Measurements from ENCODE around the gene MAD1L1. TPM values are rescaled to one million over a fixed set of nuclear protein-coding genes. Genes with fewer than 3 reads are reported as not detected.

MAD1L1 gene
- total RNA-seq, 1 donor from 2014 or later = 40.9 TPM

DNA sequence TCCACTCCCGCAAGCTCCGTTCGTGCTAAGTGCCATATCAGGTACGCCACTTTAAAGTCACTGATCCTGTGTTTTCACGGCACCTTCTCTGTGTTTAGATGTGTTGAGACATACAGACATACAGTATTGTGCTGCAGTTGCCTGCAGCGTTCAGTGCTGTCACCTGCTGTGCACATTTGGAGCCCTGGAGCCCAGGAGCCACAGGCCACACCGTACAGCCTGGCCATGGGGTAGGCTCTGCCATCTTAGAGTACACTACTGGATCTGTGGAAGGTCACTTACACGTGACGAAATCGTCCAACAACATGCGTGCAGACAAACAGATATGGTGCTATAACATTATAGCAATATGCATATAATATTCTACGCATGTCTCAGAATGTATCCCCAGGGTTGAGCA, 451.4 kb downstream of the MAD1L1 start:
- DNase-seq (ENCODE audit: low read depth) = no peak

DNA sequence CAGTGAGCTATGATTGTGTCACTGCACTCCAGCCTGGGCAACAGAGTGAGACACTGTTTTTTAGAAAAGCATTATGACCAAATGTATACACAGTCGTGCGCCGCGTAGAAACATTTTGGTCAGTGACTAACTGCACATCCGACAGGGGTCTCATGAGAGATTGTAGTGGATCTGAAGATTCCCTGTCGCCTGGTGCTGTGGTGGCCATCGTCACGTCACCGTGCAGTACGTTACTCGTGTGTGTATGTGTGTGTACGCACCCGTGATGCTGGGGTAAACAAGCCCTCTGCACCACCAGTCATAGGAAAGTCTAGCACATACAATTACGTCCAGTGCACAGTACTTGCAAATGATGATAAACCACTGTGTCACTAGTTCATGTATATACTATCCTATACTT, 453.3 kb downstream of the MAD1L1 start:
- no peak for DNase-seq (ENCODE audit: low read depth)

DNA sequence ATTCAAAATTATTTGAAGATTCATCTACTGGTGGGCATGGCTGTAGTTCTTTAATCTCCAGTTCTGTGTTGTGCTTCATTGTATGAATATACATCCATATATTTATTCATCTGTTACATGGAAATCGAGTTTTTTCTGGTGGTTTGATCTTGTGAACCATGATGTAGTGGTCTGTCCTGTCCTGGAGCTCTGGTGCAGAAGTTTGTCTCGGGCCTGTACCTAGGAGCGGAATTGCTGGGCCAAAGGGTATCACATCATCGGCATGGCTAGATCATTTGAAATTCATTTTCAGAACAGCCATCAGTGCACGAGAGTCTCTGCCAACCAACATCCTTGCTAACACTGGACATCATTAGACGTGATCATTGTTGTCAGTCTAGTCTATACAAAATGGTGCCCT, 455.6 kb downstream of the MAD1L1 start:
- DNase-seq (ENCODE audit: low read depth) = no peak

DNA sequence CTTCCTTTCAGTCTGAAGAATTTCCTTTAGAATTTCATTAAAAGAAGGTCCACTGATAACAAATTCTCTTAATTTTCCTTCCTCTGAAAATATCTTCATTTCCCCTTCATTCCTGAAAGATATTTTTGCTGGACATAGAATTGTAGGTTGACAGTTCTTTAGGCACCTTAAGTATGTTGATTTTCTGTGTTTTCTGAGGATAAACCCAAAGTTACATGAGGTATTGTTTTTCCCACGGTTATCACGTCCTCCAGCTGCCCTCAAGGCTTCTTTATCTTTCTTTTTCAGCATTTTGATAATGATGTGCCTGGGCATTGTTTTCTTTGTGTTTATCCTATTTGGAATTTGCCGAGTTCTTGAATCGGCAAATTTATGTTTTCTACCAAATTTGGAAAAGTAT, 457.4 kb downstream of the MAD1L1 start:
- DNase-seq (ENCODE audit: low read depth) = no peak

- no peak for DNase-seq (ENCODE audit: low read depth)
These were observed 462.4 kb downstream of the MAD1L1 start for GRCh38 chr7:1770331-1770730.

DNA sequence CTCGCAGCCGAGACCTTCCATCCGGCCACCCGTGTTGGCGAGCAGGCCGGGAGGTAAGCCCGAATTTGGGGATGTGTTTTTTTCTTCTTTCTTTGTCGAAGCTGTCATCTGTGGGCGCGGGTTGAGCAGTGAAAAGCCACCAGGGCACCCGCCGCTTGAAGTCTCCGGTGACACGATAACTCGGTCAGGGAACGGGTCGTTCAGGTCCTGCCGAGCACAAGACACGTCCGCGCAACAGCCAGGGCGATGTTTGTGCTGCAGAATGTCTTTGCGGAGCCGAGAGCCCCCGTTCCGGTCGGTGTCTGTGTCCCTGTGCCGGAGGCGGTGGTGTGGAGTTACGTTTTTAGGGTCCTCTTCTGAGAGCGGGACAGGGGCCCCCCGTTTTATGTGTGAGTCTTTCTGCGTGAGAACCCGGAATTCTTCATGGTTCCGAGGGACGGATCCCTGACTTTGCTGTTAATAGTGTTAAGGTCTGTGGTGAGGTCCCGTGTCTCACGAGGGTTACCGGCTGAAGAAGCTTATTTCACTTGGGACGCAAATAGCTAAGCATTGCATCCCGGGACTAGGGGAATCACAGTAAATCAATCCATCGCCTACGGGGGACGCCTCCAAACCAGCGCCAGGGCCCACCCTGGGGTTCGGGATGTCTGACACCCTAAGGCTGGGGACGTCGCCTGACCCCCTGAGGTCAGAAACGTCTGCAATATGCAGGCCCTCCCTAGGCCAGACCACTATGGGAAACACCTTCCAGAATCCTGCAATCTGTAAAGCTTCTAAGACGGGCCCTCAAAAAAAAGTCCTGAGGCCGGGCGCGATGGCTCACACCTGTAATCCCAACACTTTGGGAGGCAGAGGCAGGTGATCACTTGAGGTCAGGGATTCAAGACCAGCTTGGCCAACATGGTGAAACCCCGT, 463.2 kb downstream of the MAD1L1 start:
- DNase-seq (ENCODE audit: low read depth) = no peak

- no peak for DNase-seq (ENCODE audit: low read depth)
These were observed 463.9 kb downstream of the MAD1L1 start for GRCh38 chr7:1768832-1769231.

GRCh38 chr7:1767524-1767923, 465.2 kb downstream of the MAD1L1 start:
- DNase-seq (ENCODE audit: low read depth) = no peak

Small RNA genes within 50 kb of the gene (microRNA-seq; reads per million reads assigned to microRNA genes)
- gene MIR4655 = not detected
- not detected for gene MIR6836

Other genes with a start within 250 kb of the MAD1L1 start
- 21.1 and 26.1 TPM in 2 replicates for gene MRM2, start 9.3 kb upstream of the MAD1L1 start, total RNA-seq
- gene NUDT1, start 9.3 kb upstream of the MAD1L1 start, total RNA-seq = 25.6 and 29.9 TPM in 2 replicates
- gene SNX8, start 81.5 kb upstream of the MAD1L1 start, total RNA-seq = 17.3 and 17.9 TPM in 2 replicates
- gene EIF3B, start 121.9 kb upstream of the MAD1L1 start, total RNA-seq = 226 and 236 TPM in 2 replicates
- 6.8 and 8.6 TPM in 2 replicates for gene CHST12, start 170.7 kb upstream of the MAD1L1 start, total RNA-seq
- gene GRIFIN, start 243.5 kb upstream of the MAD1L1 start, total RNA-seq = not detected in 2 replicates